ENCODE measurements around the gene HHIPL1.

Gene HHIPL1

GRCh38 chr14:99688210-99688581 is 43.3 kb downstream of the HHIPL1 start:
- Histone ChIP-seq H4K20me1 (ENCODE audit: insufficient read depth, low read length) (no peaks in the 10 kb centered on the region), H3K9ac (ENCODE audit: low read length) (no peak overlapping the region), H3K36me3 (replicated peaks; ENCODE audit: low read depth, low read length) (no peaks in the 10 kb centered on the region), H3K4me1 (ENCODE audit: low read length) (peaks cover 12% of the 10 kb centered on the region; the same call in 1 of the 2 replicates), H3K27me3 (ENCODE audit: low read depth, low read length) (peaks cover 59% of the 10 kb centered on the region), H3K27ac (ENCODE audit: low read length) (no peak overlapping the region), H3K4me3 (ENCODE audit: low read length) (no peak overlapping the region), H3K9me3 (ENCODE audit: insufficient read depth, low read length) (no peaks in the 10 kb centered on the region), H2AFZ (ENCODE audit: low read depth, low read length) (no peak overlapping the region), H3K4me2 (ENCODE audit: low read length) (no peak overlapping the region), H3K79me2 (ENCODE audit: low read length) (no peaks in the 10 kb centered on the region)
- TF ChIP-seq CTCF (IDR thresholded peaks at IDR 0.05; ENCODE audit: low read depth, low read length) (no peak), EZH2phosphoT487 (IDR thresholded peaks at IDR 0.05; ENCODE audit: low read depth) (no peak)

GRCh38 chr14:99688629-99689028 is 43.7 kb downstream of the HHIPL1 start:
- no peaks in the 10 kb centered on the region for H4K20me1 ChIP-seq (ENCODE audit: insufficient read depth, low read length)
- TF ChIP-seq EZH2phosphoT487 (IDR thresholded peaks at IDR 0.05; ENCODE audit: low read depth) (no peak), CTCF (IDR thresholded peaks at IDR 0.05; ENCODE audit: low read depth, low read length) (no peak)
- no peaks in the 10 kb centered on the region for H3K9me3 ChIP-seq (ENCODE audit: insufficient read depth, low read length)
- no peaks in the 10 kb centered on the region for H3K79me2 ChIP-seq (ENCODE audit: low read length)
- H3K27me3 ChIP-seq (ENCODE audit: low read depth, low read length), result peaks cover 59% of the 10 kb centered on the region
- H2AFZ ChIP-seq (ENCODE audit: low read depth, low read length), result no peak overlapping the region
- H3K4me2 ChIP-seq (ENCODE audit: low read length), result no peak overlapping the region
- H3K36me3 ChIP-seq (replicated peaks; ENCODE audit: low read depth, low read length), result no peaks in the 10 kb centered on the region
- H3K4me1 ChIP-seq (ENCODE audit: low read length), result peaks cover 12% of the 10 kb centered on the region; the same call in 1 of the 2 replicates
- no peak overlapping the region for H3K9ac ChIP-seq (ENCODE audit: low read length)
- H3K4me3 ChIP-seq (ENCODE audit: low read length), result no peak overlapping the region
- no peak overlapping the region for H3K27ac ChIP-seq (ENCODE audit: low read length)

GRCh38 chr14:99689266-99690236 is 44.6 kb downstream of the HHIPL1 start:
- H3K4me3 ChIP-seq (ENCODE audit: low read length), result no peak overlapping the region
- H3K9ac ChIP-seq (ENCODE audit: low read length), result no peak overlapping the region
- H3K27ac ChIP-seq (ENCODE audit: low read length), result no peak overlapping the region
- no peak overlapping the region for H3K4me2 ChIP-seq (ENCODE audit: low read length)
- no peaks in the 10 kb centered on the region for H3K79me2 ChIP-seq (ENCODE audit: low read length)
- TF ChIP-seq CTCF (IDR thresholded peaks at IDR 0.05; ENCODE audit: low read depth, low read length), result no peak
- TF ChIP-seq EZH2phosphoT487 (IDR thresholded peaks at IDR 0.05; ENCODE audit: low read depth), result no peak
- peaks cover 62% of the 10 kb centered on the region for H3K27me3 ChIP-seq (ENCODE audit: low read depth, low read length)
- no peaks in the 10 kb centered on the region for H3K9me3 ChIP-seq (ENCODE audit: insufficient read depth, low read length)
- peaks cover 11% of the 10 kb centered on the region; the same call in 1 of the 2 replicates for H3K4me1 ChIP-seq (ENCODE audit: low read length)
- H2AFZ ChIP-seq (ENCODE audit: low read depth, low read length), result no peak overlapping the region
- H4K20me1 ChIP-seq (ENCODE audit: insufficient read depth, low read length), result no peaks in the 10 kb centered on the region
- no peaks in the 10 kb centered on the region for H3K36me3 ChIP-seq (replicated peaks; ENCODE audit: low read depth, low read length)

- H3K4me3 ChIP-seq (ENCODE audit: low read length), result no peak overlapping the region
- H3K9ac ChIP-seq (ENCODE audit: low read length), result no peak overlapping the region
- H3K36me3 ChIP-seq (replicated peaks; ENCODE audit: low read depth, low read length), result no peaks in the 10 kb centered on the region
- H3K27ac ChIP-seq (ENCODE audit: low read length), result no peak overlapping the region
- H2AFZ ChIP-seq (ENCODE audit: low read depth, low read length), result no peak overlapping the region
- peaks cover 59% of the 10 kb centered on the region for H3K27me3 ChIP-seq (ENCODE audit: low read depth, low read length)
- no peaks in the 10 kb centered on the region for H3K79me2 ChIP-seq (ENCODE audit: low read length)
- TF ChIP-seq EZH2phosphoT487 (IDR thresholded peaks at IDR 0.05; ENCODE audit: low read depth) (no peak), CTCF (IDR thresholded peaks at IDR 0.05; ENCODE audit: low read depth, low read length) (no peak)
- peaks cover 9% of the 10 kb centered on the region; the same call in 1 of the 2 replicates for H3K4me1 ChIP-seq (ENCODE audit: low read length)
- no peaks in the 10 kb centered on the region for H3K9me3 ChIP-seq (ENCODE audit: insufficient read depth, low read length)
- H4K20me1 ChIP-seq (ENCODE audit: insufficient read depth, low read length), result no peaks in the 10 kb centered on the region
- H3K4me2 ChIP-seq (ENCODE audit: low read length), result no peak overlapping the region
Measured at GRCh38 chr14:99690636-99691035, 45.7 kb downstream of the HHIPL1 start.

Measured in OCI-LY3 (cell line).